MCF 10A (cell line): Measurements from ENCODE around the gene TC2N. TPM values are rescaled to one million over a fixed set of nuclear protein-coding genes. Genes with fewer than 3 reads are reported as not detected.
A peak's percentile ranks its signal among the peaks of the same experiment; 100 is the strongest.

ENCODE experiments used
- BruUV-seq: library from RNA; stranded (reverse); fragments of 400-500 nt; replicated peaks from 2 replicates; lab custom pipeline; 2021; lab: Mats Ljungman, UMichigan
- CTCF ChIA-PET: fragments of 300-600 bp; sonication (Branson Sonifier 250); formaldehyde crosslinking; extraction: SDS; loops from one replicate; lab custom pipeline; 2021; ENCODE audit warnings: antibody characterized with exemption, inconsistent platforms; lab: Yijun Ruan, JAX
- POLR2A ChIA-PET: fragments of 300-600, 350-650 bp; sonication (Branson Sonifier 250); formaldehyde crosslinking; extraction: SDS; loops from one replicate; lab custom pipeline; 2020; ENCODE audit warnings: antibody characterized with exemption, inconsistent platforms; lab: Yijun Ruan, JAX
- DNase-seq: peaks from one replicate; pipeline ENCODE4 v3.0.0-alpha.2; 2018; ENCODE audit not compliant: unreplicated experiment
- H3K27ac Mint-ChIP-seq: one replicate; pipeline ENCODE4 v1.8.0; 2022; ENCODE audit warnings: mild to moderate bottlenecking, low read depth, mixed read lengths; ENCODE audit not compliant: unreplicated experiment
- H3K27me3 Mint-ChIP-seq: one replicate; pipeline ENCODE4 v1.8.0; 2022; ENCODE audit warnings: mixed read lengths; ENCODE audit not compliant: insufficient read depth, unreplicated experiment
- H3K36me3 Mint-ChIP-seq: one replicate; pipeline ENCODE4 v1.8.0; 2022; ENCODE audit warnings: mild to moderate bottlenecking, moderate library complexity, mixed read lengths; ENCODE audit not compliant: insufficient read depth, unreplicated experiment
- H3K4me1 Mint-ChIP-seq: one replicate; pipeline ENCODE4 v1.8.0; 2022; ENCODE audit warnings: mixed read lengths; ENCODE audit not compliant: insufficient read depth, unreplicated experiment
- H3K4me3 Mint-ChIP-seq: one replicate; pipeline ENCODE4 v1.8.0; 2022; ENCODE audit warnings: mild to moderate bottlenecking, moderate library complexity, mixed read lengths; ENCODE audit not compliant: unreplicated experiment
- H3K9me3 Mint-ChIP-seq: one replicate; pipeline ENCODE4 v1.8.0; 2022; ENCODE audit warnings: mixed read lengths; ENCODE audit not compliant: unreplicated experiment
- CTCF ChIP-seq: fragments of 200-600 bp; IDR thresholded peaks from one replicate; pipeline ENCODE4 v1.8.0; 2022; ENCODE audit warnings: antibody characterized with exemption, mild to moderate bottlenecking; ENCODE audit not compliant: unreplicated experiment
- intact Hi-C: fragments of 100-400 bp; cut with micrococcal nuclease; formaldehyde crosslinking; loops from 2 replicates; pipeline ENCODE4 v1.14.1; 2022
- total RNA-seq: library from RNA; stranded (reverse); gene quantifications from 2 replicates; pipeline ENCODE4 v1.2.3, GENCODE V29; 2022

The TC2N gene
- total RNA-seq, 1 experiment from 2014 or later, result 11.8 TPM

- TF ChIP-seq CTCF, result no peak
- H3K4me3 Mint-ChIP-seq, result no peak overlapping the region
- BruUV-seq, result no TSS peak
- ChIA-PET POLR2A (interaction anchor here (0.7 to 0.8 kb wide), 2 partner anchors 14 to 40 kb away, joined by 3 read pairs; no protein-coding TSS in a partner anchor), CTCF (no interaction called here)
- no peak overlapping the region for H3K27ac Mint-ChIP-seq
- H3K27me3 Mint-ChIP-seq, result peaks cover 40% of the 10 kb centered on the region
- H3K9me3 Mint-ChIP-seq, result no peaks in the 10 kb centered on the region
- H3K4me1 Mint-ChIP-seq, result no peaks in the 10 kb centered on the region
- intact Hi-C loops, result no loop called here
- DNase-seq, result peak; percentile 53
- no peaks in the 10 kb centered on the region for H3K36me3 Mint-ChIP-seq
Observed at GRCh38 chr14:91858536-91859275, 8.6 kb downstream of the TC2N start.

GRCh38 chr14:91857614-91858013 lies 9.7 kb downstream of the TC2N start:
- no peaks in the 10 kb centered on the region for H3K9me3 Mint-ChIP-seq
- H3K4me1 Mint-ChIP-seq, result no peaks in the 10 kb centered on the region
- H3K36me3 Mint-ChIP-seq, result no peaks in the 10 kb centered on the region
- intact Hi-C loops, result no loop called here
- H3K27ac Mint-ChIP-seq, result no peak overlapping the region
- no peak overlapping the region for H3K4me3 Mint-ChIP-seq
- BruUV-seq, result no TSS peak
- no peak for TF ChIP-seq CTCF
- peaks cover 50% of the 10 kb centered on the region for H3K27me3 Mint-ChIP-seq
- ChIA-PET CTCF (no interaction called here), POLR2A (no interaction called here)
- DNase-seq, result no peak

- BruUV-seq, result no TSS peak
- intact Hi-C loops, result no loop called here
- CTCF ChIA-PET, result interaction anchor here (0.6 to 1.0 kb wide), 3 partner anchors 10 to 203 kb away, joined by 3 to 4 read pairs (median 3); no protein-coding TSS in a partner anchor
- POLR2A ChIA-PET, result interaction anchor here (0.7 kb wide), 1 partner anchor 54 kb away, joined by 3 read pairs; no protein-coding TSS in a partner anchor
- no peaks in the 10 kb centered on the region for H3K9me3 Mint-ChIP-seq
- DNase-seq, result no peak
- no peak for TF ChIP-seq CTCF
- H3K36me3 Mint-ChIP-seq, result no peaks in the 10 kb centered on the region
- H3K4me3 Mint-ChIP-seq, result no peak overlapping the region
- peaks cover 31% of the 10 kb centered on the region for H3K27me3 Mint-ChIP-seq
- H3K4me1 Mint-ChIP-seq, result no peaks in the 10 kb centered on the region
- no peak overlapping the region for H3K27ac Mint-ChIP-seq
Observed at GRCh38 chr14:91854327-91854934, 12.9 kb downstream of the TC2N start.

GRCh38 chr14:91851563-91851962 lies 15.8 kb downstream of the TC2N start:
- peaks cover 29% of the 10 kb centered on the region for H3K27me3 Mint-ChIP-seq
- no peak for DNase-seq
- intact Hi-C loops, result no loop called here
- BruUV-seq, result no TSS peak
- ChIA-PET POLR2A (no interaction called here), CTCF (no interaction called here)
- H3K36me3 Mint-ChIP-seq, result no peaks in the 10 kb centered on the region
- H3K4me3 Mint-ChIP-seq, result no peak overlapping the region
- H3K27ac Mint-ChIP-seq, result no peak overlapping the region
- TF ChIP-seq CTCF, result no peak
- H3K9me3 Mint-ChIP-seq, result no peaks in the 10 kb centered on the region
- no peaks in the 10 kb centered on the region for H3K4me1 Mint-ChIP-seq
